GM19372 (cell line): ENCODE measurements around the gene CRYBG2.
"Not testable (repeated sequence)": the region's sequence is repeated elsewhere in the genome, so short reads cannot be mapped to it uniquely, and the experiment has no call there.

ENCODE experiments used
- ATAC-seq: cut with Tn5 transposase; IDR thresholded peaks from one replicate; pipeline ENCODE4 v1.9.1; 2021; ENCODE audit warnings: mild to moderate bottlenecking, low read depth, moderate library complexity; ENCODE audit not compliant: unreplicated experiment

The CRYBG2 gene

GRCh38 chr1:26350701-26351589 lies 3.0 kb downstream of the CRYBG2 start:
- no peak for ATAC-seq

GRCh38 chr1:26350343-26350700 lies 3.6 kb downstream of the CRYBG2 start:
- ATAC-seq = no peak

GRCh38 chr1:26349877-26350244 lies 4.1 kb downstream of the CRYBG2 start:
- ATAC-seq = no peak

- ATAC-seq = no peak
These were observed 4.6 kb downstream of the CRYBG2 start for GRCh38 chr1:26349188-26349876.

GRCh38 chr1:26346274-26347033 lies 7.5 kb downstream of the CRYBG2 start:
- ATAC-seq = no peak

GRCh38 chr1:26345718-26346117 lies 8.2 kb downstream of the CRYBG2 start:
- ATAC-seq = no peak

- no peak for ATAC-seq
These were observed 9.6 kb downstream of the CRYBG2 start for GRCh38 chr1:26344147-26344920.

- ATAC-seq = no peak
These were observed 13.9 kb downstream of the CRYBG2 start for GRCh38 chr1:26340047-26340481.

- no peak for ATAC-seq
These were observed 15.3 kb downstream of the CRYBG2 start for GRCh38 chr1:26338670-26339069.

- ATAC-seq = no peak
These were observed 16.3 kb downstream of the CRYBG2 start for GRCh38 chr1:26337625-26338024.

GRCh38 chr1:26337206-26337535 lies 16.8 kb downstream of the CRYBG2 start:
- ATAC-seq = no peak

- ATAC-seq = peak; percentile 27
These were observed 17.3 kb downstream of the CRYBG2 start for GRCh38 chr1:26336477-26337205.

- ATAC-seq = peak; percentile 59
These were observed 18.0 kb downstream of the CRYBG2 start for GRCh38 chr1:26335774-26336476.

GRCh38 chr1:26333312-26333711 lies 20.6 kb downstream of the CRYBG2 start:
- not testable (repeated sequence) for ATAC-seq

- no peak for ATAC-seq
These were observed 23.7 kb downstream of the CRYBG2 start for GRCh38 chr1:26330276-26330675.

- not testable (repeated sequence) for ATAC-seq
These were observed 24.6 kb downstream of the CRYBG2 start for GRCh38 chr1:26329380-26329779.

- ATAC-seq = no peak
These were observed 25.3 kb downstream of the CRYBG2 start for GRCh38 chr1:26328597-26328996.

GRCh38 chr1:26327956-26328362 lies 26.0 kb downstream of the CRYBG2 start:
- ATAC-seq = no peak

- ATAC-seq = no peak
These were observed 29.4 kb downstream of the CRYBG2 start for GRCh38 chr1:26324550-26324949.
